ENCODE data around the gene RGS11. TPM values are rescaled to one million over a fixed set of nuclear protein-coding genes. Genes with fewer than 3 reads are reported as not detected.
A peak's percentile ranks its signal among the peaks of the same experiment; 100 is the strongest.

RGS11 gene
- total and polyA plus RNA-seq, 9 of the 15 experiments (the other 6 are each of a cell fraction or from before 2014, with no cell fraction given), result not detected

GRCh38 chr16:259226-259625 is 16.5 kb downstream of the RGS11 start:
- peak overlapping the region; percentile 54 for H3K4me2 ChIP-seq (ENCODE audit: insufficient read depth, low read length)
- no peaks in the 10 kb centered on the region for H3K79me2 ChIP-seq (ENCODE audit: control insufficient read depth, insufficient read depth, low read length)
- H3K4me3 ChIP-seq, result no peak overlapping the region
- peaks cover 13 to 45% of the 10 kb centered on the region in 2 experiments; a peak in 4 of 5 replicates for H3K4me1 ChIP-seq (replicated peaks in 1 of 2; ENCODE audit: control insufficient read depth in 2 of 2, insufficient read depth in 2 of 2, low read length in 2 of 2)
- BruUV-seq (replicated peaks), result no TSS peak
- ChIA-PET CTCF (ENCODE audit: low intra/inter-chr PET ratio) (no interaction called here), POLR2A (interaction anchor here (0.7 to 1.0 kb wide), 3 partner anchors 10 to 24 kb away, joined by 3 to 4 read pairs (median 3); no protein-coding TSS in a partner anchor)
- peak overlapping the region; percentile 29; the same call in 2 of the 3 replicates for H3K27ac ChIP-seq (ENCODE audit: extremely low read depth, low read depth, low read length)
- H3K36me3 ChIP-seq (ENCODE audit: control insufficient read depth, insufficient read depth, low read length), result peaks cover 31% of the 10 kb centered on the region; the same call in 2 of the 3 replicates
- intact Hi-C loops (cut with micrococcal nuclease), result no loop called here
- TF ChIP-seq ZBTB5 (IDR thresholded peaks at IDR 0.05) (peak; percentile 58; the same call in 1 of the 2 replicates), ZNF592 (IDR thresholded peaks at IDR 0.05) (peak; percentile 23; the same call in 1 of the 2 replicates), EP300 (IDR thresholded peaks at IDR 0.05; ENCODE audit: low read length) (peak; percentile 15; the same call in 1 of the 2 replicates), TCF3 (CRISPR knock-in tag; IDR thresholded peaks at IDR 0.05) (peak; percentile 70), CBFA2T3 (IDR thresholded peaks at IDR 0.05) (peak; percentile 50; the same call in 1 of the 2 replicates), SMAD4 (CRISPR knock-in tag; conservative IDR thresholded peaks at IDR 0.05) (0 out of 2 replicates have a peak, but pooled peaks have one; percentile 15), ELF1 (tag; IDR thresholded peaks at IDR 0.05) (no peak), MYC (IDR thresholded peaks at IDR 0.05; ENCODE audit: low read depth, low read length) (0 out of 2 replicates have a peak, but pooled peaks have one; percentile 7), MYC (CRISPR knock-in tag; IDR thresholded peaks at IDR 0.05; ENCODE audit: borderline replicate concordance, low read depth) (no peak), CC2D1A (IDR thresholded peaks at IDR 0.05) (peak; percentile 54; the same call in 1 of the 2 replicates), HDAC3 (IDR thresholded peaks at IDR 0.05; ENCODE audit: borderline replicate concordance, partially characterized antibody) (no peak)
- DNase-seq (ENCODE audit: extremely low read depth in 1 of 4, low spot score in 3 of 4), result peak in 2 of 4 experiments; percentile 31 to 63
- H4K20me1 ChIP-seq (replicated peaks; ENCODE audit: control insufficient read depth, insufficient read depth, low read length), result no peaks in the 10 kb centered on the region
- WGBS (ENCODE audit: insufficient coverage, low coverage, missing lambda C conversion rate), result 6% methylated on average over 10 of the region's 10 CpGs
- H3K9me3 ChIP-seq (replicated peaks; ENCODE audit: control insufficient read depth, insufficient read depth, low read depth, low read length), result no peaks in the 10 kb centered on the region
- in situ Hi-C loops (cut with MboI), result no loop called here
- peak overlapping the region; percentile 21 to 68; a peak in 3 of 4 replicates for H3K9ac ChIP-seq (ENCODE audit: insufficient read depth in 1 of 2, low read depth in 2 of 2, low read length in 2 of 2)
- peak; percentile 80 for ATAC-seq
- peaks cover 4% of the 10 kb centered on the region for H3K9me1 ChIP-seq (ENCODE audit: control insufficient read depth, insufficient read depth, low read length)
- no peaks in the 10 kb centered on the region for H3K27me3 ChIP-seq (ENCODE audit: control insufficient read depth in 2 of 2, insufficient read depth in 2 of 2, low read length in 2 of 2)
- FAIRE-seq, result peak; percentile 88
- peak overlapping the region; percentile 43; the same call in 1 of the 2 replicates for H2AFZ ChIP-seq (ENCODE audit: low read depth, low read length)
